NCI-H2107 treated with DMSO at 0.1 percent for 48 hours (cell line): ENCODE measurements around the gene UTP25.
A peak's percentile ranks its signal among the peaks of the same experiment; 100 is the strongest.

ENCODE experiments used
- DNase-seq: peaks from one replicate; lab custom pipeline; 2025; ENCODE audit not compliant: unreplicated experiment; lab: John Stamatoyannopoulos, UW

UTP25 gene

GRCh38 chr1:209805875-209806760 lies 21.7 kb upstream of the UTP25 start, which contains the start of gene IRF6:
IRF6 (minus strand) TSS chr1:209806142; CDS start chr1:209801413, 4,729 bp downstream.
- DNase-seq, result peak; percentile 25

GRCh38 chr1:209807509-209807908 lies 20.3 kb upstream of the UTP25 start:
- no peak for DNase-seq

- no peak for DNase-seq
Measured at GRCh38 chr1:209808059-209808581, 19.7 kb upstream of the UTP25 start.

GRCh38 chr1:209809611-209810010 lies 18.2 kb upstream of the UTP25 start:
- no peak for DNase-seq

GRCh38 chr1:209810783-209811182 lies 17.0 kb upstream of the UTP25 start:
- DNase-seq, result no peak

- no peak for DNase-seq
Measured at GRCh38 chr1:209813902-209814301, 13.9 kb upstream of the UTP25 start.

GRCh38 chr1:209815490-209815889 lies 12.3 kb upstream of the UTP25 start:
- DNase-seq, result no peak

- DNase-seq, result no peak
Measured at GRCh38 chr1:209815931-209816341, 11.8 kb upstream of the UTP25 start.

GRCh38 chr1:209816923-209817322 lies 10.8 kb upstream of the UTP25 start:
- DNase-seq, result no peak

- no peak for DNase-seq
Measured at GRCh38 chr1:209817691-209818090, 10.1 kb upstream of the UTP25 start.

GRCh38 chr1:209819058-209819457 lies 8.7 kb upstream of the UTP25 start:
- no peak for DNase-seq

GRCh38 chr1:209820986-209821385 lies 6.8 kb upstream of the UTP25 start:
- DNase-seq, result no peak

- no peak for DNase-seq
Measured at GRCh38 chr1:209822706-209823105, 5.1 kb upstream of the UTP25 start.

GRCh38 chr1:209823143-209824041 lies 4.4 kb upstream of the UTP25 start:
- DNase-seq, result peak; percentile 53

- no peak for DNase-seq
Measured at GRCh38 chr1:209825591-209826434, 2.0 kb upstream of the UTP25 start.

- no peak for DNase-seq
Measured at GRCh38 chr1:209829716-209830115, 1.9 kb downstream of the UTP25 start.

- no peak for DNase-seq
Measured at GRCh38 chr1:209830722-209831121, 3.0 kb downstream of the UTP25 start.

GRCh38 chr1:209831615-209832014 lies 3.8 kb downstream of the UTP25 start:
- DNase-seq, result no peak

GRCh38 chr1:209835782-209836298 lies 8.1 kb downstream of the UTP25 start:
- no peak for DNase-seq

- DNase-seq, result no peak
Measured at GRCh38 chr1:209837671-209838070, 9.9 kb downstream of the UTP25 start.
